K562 (cell line): ENCODE data around the gene TRAF1. TPM values are rescaled to one million over a fixed set of nuclear protein-coding genes. Genes with fewer than 3 reads are reported as not detected.

ENCODE experiments used
- ATAC-seq: fragments of 200-7000 bp; cut with Tn5 transposase; 3 replicates; pipeline ENCODE4 v1.9.1; 2020; ENCODE audit warnings: moderate library complexity
- BruUV-seq: library from RNA; stranded (reverse); fragments of 400-500 nt; replicated peaks from 2 replicates; lab custom pipeline; 2021; lab: Mats Ljungman, UMichigan
- CTCF ChIA-PET: fragments of 300-600 bp; formaldehyde crosslinking; extraction: SDS; loops from one replicate; lab custom pipeline; 2021; ENCODE audit warnings: low intra/inter-chr PET ratio; lab: Yijun Ruan, JAX
- POLR2A ChIA-PET: fragments of 300-600, 350-650 bp; sonication (Branson Sonifier 250); formaldehyde crosslinking; extraction: SDS; loops from one replicate; lab custom pipeline; 2021; ENCODE audit warnings: antibody characterized with exemption, inconsistent platforms; lab: Yijun Ruan, JAX
- DNase-seq, 4 experiments: peaks; one replicate each; pipeline versions ENCODE4 v3.0.0 to v3.0.0-alpha.2; 2011 to 2018; ENCODE audit warnings: low spot score in 3 of 4, mixed read lengths in 3 of 4; ENCODE audit errors: extremely low read depth in 1 of 4
- FAIRE-seq: peaks from 2 replicates; lab custom pipeline; 2011; peaks lifted over from hg19 to GRCh38; lab: Jason Lieb, UNC
- H2AFZ ChIP-seq: 2 replicates; pipeline ENCODE4 v1.6.0; 2011; ENCODE audit warnings: low read depth, low read length, control low read depth, inconsistent platforms
- H3K27ac ChIP-seq: fragments of 200-600 bp; 3 replicates; pipeline ENCODE4 v1.8.0; 2011; ENCODE audit warnings: low read depth, mild to moderate bottlenecking, control low read depth, inconsistent platforms, low read length, moderate library complexity, mixed read lengths; ENCODE audit errors: extremely low read depth
- H3K27me3 ChIP-seq, 2 experiments: fragments of 300-600 bp in 1 of 2; 2 replicates in 1 of 2; 3 replicates in 1 of 2; pipeline versions ENCODE4 v1.6.0 to v1.8.0; 2011; ENCODE audit warnings: inconsistent platforms in 2 of 2, low read length in 2 of 2, mild to moderate bottlenecking in 1 of 2, mixed read lengths in 1 of 2, moderate library complexity in 1 of 2; ENCODE audit not compliant: control insufficient read depth in 2 of 2, insufficient read depth in 2 of 2
- H3K36me3 ChIP-seq: fragments of 300-600 bp; 3 replicates; pipeline ENCODE4 v1.8.0; 2011; ENCODE audit warnings: mild to moderate bottlenecking, low read length, inconsistent platforms; ENCODE audit not compliant: control insufficient read depth, insufficient read depth
- H3K4me1 ChIP-seq, 2 experiments: fragments of 200-600 bp in 1 of 2; replicated peaks in 1 of 2; 2 replicates in 1 of 2; 3 replicates in 1 of 2; pipeline versions ENCODE4 v1.5.1 to v1.8.0; 2011; ENCODE audit warnings: inconsistent platforms in 2 of 2, low read length in 2 of 2, mild to moderate bottlenecking in 1 of 2, mixed read lengths in 1 of 2, moderate library complexity in 1 of 2; ENCODE audit not compliant: control insufficient read depth in 2 of 2, insufficient read depth in 2 of 2
- H3K4me2 ChIP-seq: 2 replicates; pipeline ENCODE4 v1.6.1; 2011; ENCODE audit warnings: low read length, control low read depth, inconsistent platforms, mixed read lengths; ENCODE audit not compliant: insufficient read depth
- H3K4me3 ChIP-seq: fragments of 200-600 bp; sonication (generic), shearing (Covaris generic); 2 replicates; pipeline ENCODE4 v1.5.1; 2016; ENCODE audit warnings: control low read depth, inconsistent platforms
- H3K79me2 ChIP-seq: fragments of 200-600 bp; 3 replicates; pipeline ENCODE4 v1.8.0; 2011; ENCODE audit warnings: low read length, inconsistent platforms; ENCODE audit not compliant: control insufficient read depth, insufficient read depth
- H3K9ac ChIP-seq, 2 experiments: 2 replicates each; pipeline versions ENCODE4 v1.6.0 to v1.6.1; 2011; ENCODE audit warnings: low read depth in 2 of 2, low read length in 2 of 2, control low read depth in 1 of 2, inconsistent platforms in 1 of 2, mild to moderate bottlenecking in 1 of 2, mixed read lengths in 1 of 2; ENCODE audit not compliant: insufficient read depth in 1 of 2
- H3K9me1 ChIP-seq: one replicate; pipeline ENCODE4 v1.6.0; 2011; ENCODE audit warnings: inconsistent platforms, mild to moderate bottlenecking, low read length, moderate library complexity; ENCODE audit not compliant: control insufficient read depth, insufficient read depth
- H3K9me3 ChIP-seq: replicated peaks from 2 replicates; pipeline ENCODE4 v1.5.1; 2011; ENCODE audit warnings: low read depth, low read length, inconsistent platforms; ENCODE audit not compliant: control insufficient read depth, insufficient read depth
- H4K20me1 ChIP-seq: replicated peaks from 2 replicates; pipeline ENCODE4 v1.6.1; 2011; ENCODE audit warnings: low read length, inconsistent platforms, mixed read lengths; ENCODE audit not compliant: control insufficient read depth, insufficient read depth
- CHD4 ChIP-seq: fragments of 200-600 bp; sonication (generic); IDR thresholded peaks from 3 replicates; pipeline ENCODE4 v1.6.1; 2012; ENCODE audit warnings: low read depth, mild to moderate bottlenecking, mixed read lengths, low read length, inconsistent platforms; ENCODE audit not compliant: insufficient read depth, insufficient replicate concordance, poor library complexity, severe bottlenecking
- DPF2 ChIP-seq: fragments of 450-650 bp; IDR thresholded peaks from 2 replicates; pipeline ENCODE4 v1.6.1; 2016
- FOXA1 ChIP-seq: fragments of 450-650 bp; IDR thresholded peaks from 2 replicates; pipeline ENCODE4 v1.6.1; 2016; ENCODE audit warnings: mild to moderate bottlenecking, borderline replicate concordance
- HMG20A ChIP-seq: fragments of 450-650 bp; formaldehyde crosslinking; conservative IDR thresholded peaks from 2 replicates; pipeline ENCODE4 v1.4.0; 2020; ENCODE audit warnings: mild to moderate bottlenecking, mixed read lengths
- KLF16 ChIP-seq: IDR thresholded peaks from 2 replicates; pipeline ENCODE4 v1.6.1; 2016; ENCODE audit warnings: antibody characterized with exemption
- POLR2G ChIP-seq: fragments of 200-400 bp; formaldehyde crosslinking; IDR thresholded peaks from 2 replicates; pipeline ENCODE4 v1.6.1; 2017; ENCODE audit warnings: low read depth, mild to moderate bottlenecking, antibody characterized with exemption, low read length, moderate library complexity
- RNF2 ChIP-seq: sonication (generic); IDR thresholded peaks from 2 replicates; pipeline ENCODE4 v1.6.1; 2016
- SMAD1 ChIP-seq: fragments of 150-350 bp; IDR thresholded peaks from 2 replicates; pipeline ENCODE4 v1.6.1; 2014; ENCODE audit warnings: low read length, low read depth; ENCODE audit not compliant: partially characterized antibody
- SMAD4 ChIP-seq: fragments of 250-450 bp; sonication (Bioruptor Pico); conservative IDR thresholded peaks from 2 replicates; pipeline ENCODE4 v1.8.0; 2021; ENCODE audit warnings: inconsistent platforms, mild to moderate bottlenecking, moderate library complexity
- SNIP1 ChIP-seq: fragments of 450-650 bp; IDR thresholded peaks from 2 replicates; pipeline ENCODE4 v1.7.1; 2017; ENCODE audit warnings: low read depth, mild to moderate bottlenecking
- SNRNP70 ChIP-seq: fragments of 200-400 bp; formaldehyde crosslinking; optimal IDR thresholded peaks from 2 replicates; pipeline ENCODE3; 2017; ENCODE audit warnings: low read depth, low read length
- WGBS: fragments of 100-300 bp; shearing (Covaris generic); methylation state at CpG from one replicate; pipeline ENCODE4 v1.1.6; 2016; ENCODE audit warnings: low coverage, mixed read lengths; ENCODE audit not compliant: insufficient coverage; ENCODE audit errors: missing lambda C conversion rate; 5-methylcytosine and 5-hydroxymethylcytosine counted together
- in situ Hi-C: fragments of 300-500 bp; cut with MboI; formaldehyde crosslinking; loops from 4 replicates; pipeline ENCODE4 v1.15.0; 2018; ENCODE audit warnings: inconsistent platforms, mixed read lengths
- intact Hi-C: fragments of 100-400 bp; cut with micrococcal nuclease; formaldehyde crosslinking; loops from 2 replicates; pipeline ENCODE4 v1.14.2; 2022
- polyA plus RNA-seq, 8 experiments: library from polyadenylated mRNA; depleted of rRNA in 4 of 8; stranded (reverse) in 5 of 8; unstranded in 3 of 8; fragments of >200 nt; fragmentation: Nextera tagmentation in 2 of 8; fragmentation: Illumina TruSeq in 1 of 8; extraction: Ambion mirVana in 2 of 8; extraction: Trizol in 1 of 8; gene quantifications; 2 replicates each; pipeline versions ENCODE4 v1.2.1 to v1.2.3, GENCODE V29; 2011 to 2014; ENCODE audit warnings: inconsistent platforms in 1 of 8, missing spikeins in 1 of 8
- total RNA-seq, 7 experiments: library from RNA; depleted of rRNA in 6 of 7; stranded (reverse); fragments of >200 nt in 6 of 7; fragmentation: Illumina TruSeq in 2 of 7; extraction: Trizol in 2 of 7; gene quantifications; 2 replicates each; pipeline versions ENCODE4 v1.2.1 to v1.2.3, GENCODE V29; 2011 to 2021; ENCODE audit warnings: low replicate concordance in 1 of 7
- TF ChIP-seq, protein P1 (sequence below): sonication (generic); formaldehyde crosslinking; IDR thresholded peaks from 2 replicates; pipeline ENCODE4 v1.8.1; 2023; ENCODE audit warnings: mild to moderate bottlenecking, missing genetic modification reagents
- TF ChIP-seq, protein P2 (sequence below): sonication (generic); formaldehyde crosslinking; IDR thresholded peaks from 2 replicates; pipeline ENCODE4 v1.8.1; 2023; ENCODE audit warnings: mild to moderate bottlenecking, missing genetic modification reagents, moderate library complexity
- TF ChIP-seq, protein P3 (sequence below): sonication (generic); formaldehyde crosslinking; IDR thresholded peaks from 2 replicates; pipeline ENCODE4 v1.8.1; 2022; ENCODE audit warnings: missing genetic modification reagents
- TF ChIP-seq, protein P4 (sequence below): sonication (generic); formaldehyde crosslinking; IDR thresholded peaks from 2 replicates; pipeline ENCODE4 v1.8.1; 2023; ENCODE audit warnings: mild to moderate bottlenecking, missing genetic modification reagents

Gene TRAF1
- total and polyA plus RNA-seq, 9 of the 15 experiments (the other 6 are each of a cell fraction or from before 2014, with no cell fraction given) = 0.01 to 1.1 (median 0.04) TPM; not detected in 2

DNA sequence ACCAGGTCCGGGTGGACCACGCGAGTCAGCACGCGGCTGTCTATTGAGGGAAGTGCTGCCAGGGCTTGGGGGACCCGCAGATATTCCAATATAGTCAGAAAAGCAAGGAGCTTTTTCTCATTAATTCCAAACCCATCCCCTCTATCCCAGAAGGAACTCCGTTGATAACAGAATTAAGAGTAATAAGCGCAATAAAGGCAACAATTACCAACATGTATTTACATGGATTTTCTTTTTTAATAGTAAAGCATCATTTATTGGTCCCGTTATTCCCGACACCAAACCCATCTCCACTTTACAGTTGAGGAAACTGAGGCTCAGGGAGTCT is 57.3 kb downstream of the TRAF1 start:
- peak overlapping the region; percentile 76 for H3K27ac ChIP-seq
- in situ Hi-C loops = no loop called here
- BruUV-seq = TSS peak; percentile 99
- H3K9ac ChIP-seq = peak overlapping the region; percentile 49 to 89
- H3K9me3 ChIP-seq = no peaks in the 10 kb centered on the region
- intact Hi-C loops = loop anchor here (1.0 to 10.0 kb wide), 4 partner anchors 8 to 255 kb away; partner anchors contain the start of gene PHF19
- H2AFZ ChIP-seq = peak overlapping the region; percentile 91
- H3K9me1 ChIP-seq = peaks cover 8% of the 10 kb centered on the region
- H3K4me2 ChIP-seq = peak overlapping the region; percentile 89
- 25% methylated on average over 10 of the region's 10 CpGs for WGBS
- H3K4me3 ChIP-seq = peak overlapping the region; percentile 41
- DNase-seq = no peak
- H3K79me2 ChIP-seq = peaks cover 31% of the 10 kb centered on the region
- H3K4me1 ChIP-seq = peaks cover 18 to 28% of the 10 kb centered on the region in 2 experiments
- ChIA-PET POLR2A (interaction anchor here (0.8 to 15.5 kb wide), 10 partner anchors 10 to 76 kb away, joined by 4 to 464 read pairs (median 6); partner anchors contain the start of genes FBXW2, PHF19 and PSMD5), CTCF (interaction anchor here (0.7 kb wide), 1 partner anchor 1381 kb away, joined by 3 read pairs; no protein-coding TSS in a partner anchor)
- TF ChIP-seq SMAD1 = peak; percentile 11
- no peak for TF ChIP-seq RNF2
- TF ChIP-seq CHD4 = no peak
- TF ChIP-seq, protein P1, sequence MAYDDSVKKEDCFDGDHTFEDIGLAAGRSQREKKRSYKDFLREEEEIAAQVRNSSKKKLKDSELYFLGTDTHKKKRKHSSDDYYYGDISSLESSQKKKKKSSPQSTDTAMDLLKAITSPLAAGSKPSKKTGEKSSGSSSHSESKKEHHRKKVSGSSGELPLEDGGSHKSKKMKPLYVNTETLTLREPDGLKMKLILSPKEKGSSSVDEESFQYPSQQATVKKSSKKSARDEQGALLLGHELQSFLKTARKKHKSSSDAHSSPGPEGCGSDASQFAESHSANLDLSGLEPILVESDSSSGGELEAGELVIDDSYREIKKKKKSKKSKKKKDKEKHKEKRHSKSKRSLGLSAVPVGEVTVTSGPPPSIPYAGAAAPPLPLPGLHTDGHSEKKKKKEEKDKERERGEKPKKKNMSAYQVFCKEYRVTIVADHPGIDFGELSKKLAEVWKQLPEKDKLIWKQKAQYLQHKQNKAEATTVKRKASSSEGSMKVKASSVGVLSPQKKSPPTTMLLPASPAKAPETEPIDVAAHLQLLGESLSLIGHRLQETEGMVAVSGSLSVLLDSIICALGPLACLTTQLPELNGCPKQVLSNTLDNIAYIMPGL (CRISPR knock-in tag) = no peak
- TF ChIP-seq SNIP1 = no peak
- no peak for TF ChIP-seq DPF2
- TF ChIP-seq, protein P2, sequence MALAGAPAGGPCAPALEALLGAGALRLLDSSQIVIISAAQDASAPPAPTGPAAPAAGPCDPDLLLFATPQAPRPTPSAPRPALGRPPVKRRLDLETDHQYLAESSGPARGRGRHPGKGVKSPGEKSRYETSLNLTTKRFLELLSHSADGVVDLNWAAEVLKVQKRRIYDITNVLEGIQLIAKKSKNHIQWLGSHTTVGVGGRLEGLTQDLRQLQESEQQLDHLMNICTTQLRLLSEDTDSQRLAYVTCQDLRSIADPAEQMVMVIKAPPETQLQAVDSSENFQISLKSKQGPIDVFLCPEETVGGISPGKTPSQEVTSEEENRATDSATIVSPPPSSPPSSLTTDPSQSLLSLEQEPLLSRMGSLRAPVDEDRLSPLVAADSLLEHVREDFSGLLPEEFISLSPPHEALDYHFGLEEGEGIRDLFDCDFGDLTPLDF (CRISPR knock-in tag) = peak; percentile 70; the same call in 1 of the 2 replicates
- TF ChIP-seq FOXA1 = no peak
- TF ChIP-seq SNRNP70 = no peak
- no peak for TF ChIP-seq SMAD4
- TF ChIP-seq, protein P3, sequence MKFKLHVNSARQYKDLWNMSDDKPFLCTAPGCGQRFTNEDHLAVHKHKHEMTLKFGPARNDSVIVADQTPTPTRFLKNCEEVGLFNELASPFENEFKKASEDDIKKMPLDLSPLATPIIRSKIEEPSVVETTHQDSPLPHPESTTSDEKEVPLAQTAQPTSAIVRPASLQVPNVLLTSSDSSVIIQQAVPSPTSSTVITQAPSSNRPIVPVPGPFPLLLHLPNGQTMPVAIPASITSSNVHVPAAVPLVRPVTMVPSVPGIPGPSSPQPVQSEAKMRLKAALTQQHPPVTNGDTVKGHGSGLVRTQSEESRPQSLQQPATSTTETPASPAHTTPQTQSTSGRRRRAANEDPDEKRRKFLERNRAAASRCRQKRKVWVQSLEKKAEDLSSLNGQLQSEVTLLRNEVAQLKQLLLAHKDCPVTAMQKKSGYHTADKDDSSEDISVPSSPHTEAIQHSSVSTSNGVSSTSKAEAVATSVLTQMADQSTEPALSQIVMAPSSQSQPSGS (CRISPR knock-in tag) = no peak
- TF ChIP-seq HMG20A = no peak
- no peak for TF ChIP-seq POLR2G
- TF ChIP-seq, protein P4, sequence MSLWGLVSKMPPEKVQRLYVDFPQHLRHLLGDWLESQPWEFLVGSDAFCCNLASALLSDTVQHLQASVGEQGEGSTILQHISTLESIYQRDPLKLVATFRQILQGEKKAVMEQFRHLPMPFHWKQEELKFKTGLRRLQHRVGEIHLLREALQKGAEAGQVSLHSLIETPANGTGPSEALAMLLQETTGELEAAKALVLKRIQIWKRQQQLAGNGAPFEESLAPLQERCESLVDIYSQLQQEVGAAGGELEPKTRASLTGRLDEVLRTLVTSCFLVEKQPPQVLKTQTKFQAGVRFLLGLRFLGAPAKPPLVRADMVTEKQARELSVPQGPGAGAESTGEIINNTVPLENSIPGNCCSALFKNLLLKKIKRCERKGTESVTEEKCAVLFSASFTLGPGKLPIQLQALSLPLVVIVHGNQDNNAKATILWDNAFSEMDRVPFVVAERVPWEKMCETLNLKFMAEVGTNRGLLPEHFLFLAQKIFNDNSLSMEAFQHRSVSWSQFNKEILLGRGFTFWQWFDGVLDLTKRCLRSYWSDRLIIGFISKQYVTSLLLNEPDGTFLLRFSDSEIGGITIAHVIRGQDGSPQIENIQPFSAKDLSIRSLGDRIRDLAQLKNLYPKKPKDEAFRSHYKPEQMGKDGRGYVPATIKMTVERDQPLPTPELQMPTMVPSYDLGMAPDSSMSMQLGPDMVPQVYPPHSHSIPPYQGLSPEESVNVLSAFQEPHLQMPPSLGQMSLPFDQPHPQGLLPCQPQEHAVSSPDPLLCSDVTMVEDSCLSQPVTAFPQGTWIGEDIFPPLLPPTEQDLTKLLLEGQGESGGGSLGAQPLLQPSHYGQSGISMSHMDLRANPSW (CRISPR knock-in tag) = peak; percentile 21; the same call in 1 of the 2 replicates
- no peak for TF ChIP-seq KLF16
- peaks cover 88% of the 10 kb centered on the region for H3K36me3 ChIP-seq
- no peaks in the 10 kb centered on the region for H3K27me3 ChIP-seq
- no peak for FAIRE-seq
- no peak for ATAC-seq
- no peaks in the 10 kb centered on the region for H4K20me1 ChIP-seq
